ENCODE measurements around the gene IL15RA. TPM values are rescaled to one million over a fixed set of nuclear protein-coding genes. Genes with fewer than 3 reads are reported as not detected.

Gene IL15RA
- total and polyA plus RNA-seq, 10 of the 15 experiments (the other 5 are each of a cell fraction or from before 2014, with no cell fraction given), result 2.0 to 14.8 (median 12.1) TPM

- TF ChIP-seq ZBTB4 (CRISPR knock-in tag; IDR thresholded peaks at IDR 0.05) (no peak), PKNOX1 (IDR thresholded peaks at IDR 0.05) (no peak), EED (IDR thresholded peaks at IDR 0.05; ENCODE audit: low read depth) (no peak), YY1 (IDR thresholded peaks at IDR 0.05; ENCODE audit: low read depth, low read length) (no peak), ASH2L (IDR thresholded peaks at IDR 0.05; ENCODE audit: borderline replicate concordance, low read depth) (no peak), MAX (IDR thresholded peaks at IDR 0.05; ENCODE audit: low read depth, low read length) (no peak), POLR2A (IDR thresholded peaks at IDR 0.05; ENCODE audit: low read depth, low read length) (no peak), CEBPB (IDR thresholded peaks at IDR 0.05; ENCODE audit: borderline replicate concordance in 1 of 2, low read depth in 2 of 2, low read length in 2 of 2) (no peak), ZBTB33 (IDR thresholded peaks at IDR 0.05) (no peak)
These were observed 14.4 kb upstream of the IL15RA start (continued) for GRCh38 chr10:5991708-5992107.

Measured in GM12878 (cell line).